ENCODE measurements around the gene TMIGD3.

Gene TMIGD3

GRCh38 chr1:111468717-111469100, 34.7 kb downstream of the TMIGD3 start:
- no peaks in the 10 kb centered on the region for H4K20me1 ChIP-seq
- no peaks in the 10 kb centered on the region for H3K27me3 ChIP-seq
- H3K4me1 ChIP-seq = peaks cover 21% of the 10 kb centered on the region
- H3K36me3 ChIP-seq = peaks cover 34% of the 10 kb centered on the region
- no peak overlapping the region for H3K9ac ChIP-seq
- H3K4me3 ChIP-seq = no peak overlapping the region
- no peaks in the 10 kb centered on the region for H3K9me3 ChIP-seq
- H3K27ac ChIP-seq = no peak overlapping the region
- no peak for TF ChIP-seq Cebpa-rat (IDR thresholded peaks at IDR 0.05)
- H3K4me2 ChIP-seq = no peak overlapping the region

- no peak overlapping the region for H3K27ac ChIP-seq
Measured at GRCh38 chr1:111467865-111468716, 35.3 kb downstream of the TMIGD3 start.

GRCh38 chr1:111466480-111466879, 37.0 kb downstream of the TMIGD3 start:
- Histone ChIP-seq H3K9me3 (no peaks in the 10 kb centered on the region), H3K4me3 (no peak overlapping the region), H3K4me2 (no peak overlapping the region), H3K27me3 (no peaks in the 10 kb centered on the region), H3K36me3 (peaks cover 51% of the 10 kb centered on the region), H3K4me1 (peaks cover 15% of the 10 kb centered on the region), H4K20me1 (no peaks in the 10 kb centered on the region), H3K27ac (no peak overlapping the region), H3K9ac (no peak overlapping the region)
- TF ChIP-seq Cebpa-rat (IDR thresholded peaks at IDR 0.05) = no peak

More at GRCh38 chr1:111467865-111468716, 35.3 kb downstream of the TMIGD3 start:
- no peak overlapping the region for H3K9ac ChIP-seq
- H3K4me1 ChIP-seq = peaks cover 16% of the 10 kb centered on the region
- no peaks in the 10 kb centered on the region for H3K27me3 ChIP-seq
- no peaks in the 10 kb centered on the region for H3K9me3 ChIP-seq
- H3K4me2 ChIP-seq = no peak overlapping the region
- no peak overlapping the region for H3K4me3 ChIP-seq
- TF ChIP-seq Cebpa-rat (IDR thresholded peaks at IDR 0.05) = no peak
- no peaks in the 10 kb centered on the region for H4K20me1 ChIP-seq
- H3K36me3 ChIP-seq = peaks cover 38% of the 10 kb centered on the region

- Histone ChIP-seq H3K4me2 (no peak overlapping the region), H3K4me3 (no peak overlapping the region), H3K27me3 (no peaks in the 10 kb centered on the region), H3K36me3 (peaks cover 58% of the 10 kb centered on the region), H3K4me1 (peaks cover 8% of the 10 kb centered on the region), H3K9me3 (no peaks in the 10 kb centered on the region), H3K9ac (no peak overlapping the region), H3K27ac (no peak overlapping the region), H4K20me1 (no peaks in the 10 kb centered on the region)
- no peak for TF ChIP-seq Cebpa-rat (IDR thresholded peaks at IDR 0.05)
Measured at GRCh38 chr1:111465754-111466153, 37.7 kb downstream of the TMIGD3 start.

- no peaks in the 10 kb centered on the region for H3K27me3 ChIP-seq
- H3K4me1 ChIP-seq = no peaks in the 10 kb centered on the region
- no peak overlapping the region for H3K4me3 ChIP-seq
- no peak overlapping the region for H3K9ac ChIP-seq
- H3K36me3 ChIP-seq = peaks cover 59% of the 10 kb centered on the region
- no peaks in the 10 kb centered on the region for H3K9me3 ChIP-seq
- H3K4me2 ChIP-seq = no peak overlapping the region
- no peak overlapping the region for H3K27ac ChIP-seq
- no peaks in the 10 kb centered on the region for H4K20me1 ChIP-seq
- no peak for TF ChIP-seq Cebpa-rat (IDR thresholded peaks at IDR 0.05)
Measured at GRCh38 chr1:111463029-111463683, 40.3 kb downstream of the TMIGD3 start.

- TF ChIP-seq Cebpa-rat (IDR thresholded peaks at IDR 0.05) = no peak
- no peaks in the 10 kb centered on the region for H3K4me1 ChIP-seq
- no peak overlapping the region for H3K4me2 ChIP-seq
- no peaks in the 10 kb centered on the region for H3K9me3 ChIP-seq
- H3K27me3 ChIP-seq = no peaks in the 10 kb centered on the region
- no peak overlapping the region for H3K4me3 ChIP-seq
- H3K36me3 ChIP-seq = peaks cover 59% of the 10 kb centered on the region
- H3K9ac ChIP-seq = no peak overlapping the region
- no peak overlapping the region for H3K27ac ChIP-seq
- no peaks in the 10 kb centered on the region for H4K20me1 ChIP-seq
Measured at GRCh38 chr1:111462370-111463028, 40.9 kb downstream of the TMIGD3 start.

GRCh38 chr1:111461765-111462164, 41.7 kb downstream of the TMIGD3 start:
- H3K36me3 ChIP-seq = peaks cover 61% of the 10 kb centered on the region
- H3K4me2 ChIP-seq = no peak overlapping the region
- H3K4me3 ChIP-seq = no peak overlapping the region
- no peak overlapping the region for H3K9ac ChIP-seq
- no peak for TF ChIP-seq Cebpa-rat (IDR thresholded peaks at IDR 0.05)
- no peaks in the 10 kb centered on the region for H3K9me3 ChIP-seq
- no peaks in the 10 kb centered on the region for H4K20me1 ChIP-seq
- H3K4me1 ChIP-seq = no peaks in the 10 kb centered on the region
- no peak overlapping the region for H3K27ac ChIP-seq
- H3K27me3 ChIP-seq = no peaks in the 10 kb centered on the region

GRCh38 chr1:111455642-111456031, 47.8 kb downstream of the TMIGD3 start:
- no peak for TF ChIP-seq Cebpa-rat (IDR thresholded peaks at IDR 0.05)
- no peak overlapping the region for H3K9ac ChIP-seq
- no peak overlapping the region for H3K4me2 ChIP-seq
- peaks cover 96% of the 10 kb centered on the region for H3K36me3 ChIP-seq
- H3K4me1 ChIP-seq = peaks cover 19% of the 10 kb centered on the region
- no peak overlapping the region for H3K4me3 ChIP-seq
- H3K27ac ChIP-seq = no peak overlapping the region
- H3K27me3 ChIP-seq = no peaks in the 10 kb centered on the region
- H3K9me3 ChIP-seq = no peaks in the 10 kb centered on the region
- H4K20me1 ChIP-seq = peaks cover 32% of the 10 kb centered on the region

- H3K27ac ChIP-seq = no peak overlapping the region
- TF ChIP-seq Cebpa-rat (IDR thresholded peaks at IDR 0.05) = no peak
- H3K4me1 ChIP-seq = peaks cover 24% of the 10 kb centered on the region
- H3K4me3 ChIP-seq = no peak overlapping the region
- H3K9ac ChIP-seq = no peak overlapping the region
- H3K9me3 ChIP-seq = no peaks in the 10 kb centered on the region
- H4K20me1 ChIP-seq = peaks cover 32% of the 10 kb centered on the region
- H3K4me2 ChIP-seq = no peak overlapping the region
- no peaks in the 10 kb centered on the region for H3K27me3 ChIP-seq
- H3K36me3 ChIP-seq = peaks cover 93% of the 10 kb centered on the region
Measured at GRCh38 chr1:111454859-111455641, 48.4 kb downstream of the TMIGD3 start.

Data from BLaER1 (cell line).